ENCODE data around the gene CDAN1.
"Not testable (repeated sequence)": the region's sequence is repeated elsewhere in the genome, so short reads cannot be mapped to it uniquely, and the experiment has no call there.

CDAN1 gene, protein sequence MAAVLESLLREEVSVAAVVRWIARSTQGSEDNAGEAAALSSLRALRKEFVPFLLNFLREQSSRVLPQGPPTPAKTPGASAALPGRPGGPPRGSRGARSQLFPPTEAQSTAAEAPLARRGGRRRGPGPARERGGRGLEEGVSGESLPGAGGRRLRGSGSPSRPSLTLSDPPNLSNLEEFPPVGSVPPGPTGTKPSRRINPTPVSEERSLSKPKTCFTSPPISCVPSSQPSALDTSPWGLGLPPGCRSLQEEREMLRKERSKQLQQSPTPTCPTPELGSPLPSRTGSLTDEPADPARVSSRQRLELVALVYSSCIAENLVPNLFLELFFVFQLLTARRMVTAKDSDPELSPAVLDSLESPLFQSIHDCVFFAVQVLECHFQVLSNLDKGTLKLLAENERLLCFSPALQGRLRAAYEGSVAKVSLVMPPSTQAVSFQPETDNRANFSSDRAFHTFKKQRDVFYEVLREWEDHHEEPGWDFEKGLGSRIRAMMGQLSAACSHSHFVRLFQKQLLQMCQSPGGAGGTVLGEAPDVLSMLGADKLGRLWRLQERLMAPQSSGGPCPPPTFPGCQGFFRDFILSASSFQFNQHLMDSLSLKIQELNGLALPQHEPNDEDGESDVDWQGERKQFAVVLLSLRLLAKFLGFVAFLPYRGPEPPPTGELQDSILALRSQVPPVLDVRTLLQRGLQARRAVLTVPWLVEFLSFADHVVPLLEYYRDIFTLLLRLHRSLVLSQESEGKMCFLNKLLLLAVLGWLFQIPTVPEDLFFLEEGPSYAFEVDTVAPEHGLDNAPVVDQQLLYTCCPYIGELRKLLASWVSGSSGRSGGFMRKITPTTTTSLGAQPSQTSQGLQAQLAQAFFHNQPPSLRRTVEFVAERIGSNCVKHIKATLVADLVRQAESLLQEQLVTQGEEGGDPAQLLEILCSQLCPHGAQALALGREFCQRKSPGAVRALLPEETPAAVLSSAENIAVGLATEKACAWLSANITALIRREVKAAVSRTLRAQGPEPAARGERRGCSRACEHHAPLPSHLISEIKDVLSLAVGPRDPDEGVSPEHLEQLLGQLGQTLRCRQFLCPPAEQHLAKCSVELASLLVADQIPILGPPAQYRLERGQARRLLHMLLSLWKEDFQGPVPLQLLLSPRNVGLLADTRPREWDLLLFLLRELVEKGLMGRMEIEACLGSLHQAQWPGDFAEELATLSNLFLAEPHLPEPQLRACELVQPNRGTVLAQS

GRCh38 chr15:42736793-42737528 lies at the start of gene CDAN1:
Gene CDAN1, minus strand, starts transcription at chr15:42737128. Its CDS starts 26 bp downstream, at chr15:42737102.
- DNase-seq: peak; percentile 45

DNA sequence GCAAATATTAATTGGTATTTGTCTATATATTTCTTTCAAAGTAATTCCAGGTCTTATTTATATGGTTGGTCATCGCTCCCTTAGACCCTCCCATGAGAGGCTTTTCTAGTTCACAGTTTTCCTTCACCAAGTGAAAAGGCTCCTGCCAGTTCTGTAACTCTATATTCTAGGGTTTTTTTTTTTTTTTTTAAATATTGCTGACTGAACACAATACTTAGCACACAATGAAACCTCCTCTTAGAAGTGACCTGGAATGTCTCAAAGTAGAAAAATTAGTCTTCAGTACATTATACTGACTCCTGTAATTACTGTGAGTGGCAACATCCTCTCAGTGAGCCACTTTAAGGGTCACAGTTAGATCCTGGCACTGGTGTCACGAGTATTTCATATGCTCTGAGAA lies 48.6 kb upstream of the CDAN1 start:
- DNase-seq: no peak

DNA sequence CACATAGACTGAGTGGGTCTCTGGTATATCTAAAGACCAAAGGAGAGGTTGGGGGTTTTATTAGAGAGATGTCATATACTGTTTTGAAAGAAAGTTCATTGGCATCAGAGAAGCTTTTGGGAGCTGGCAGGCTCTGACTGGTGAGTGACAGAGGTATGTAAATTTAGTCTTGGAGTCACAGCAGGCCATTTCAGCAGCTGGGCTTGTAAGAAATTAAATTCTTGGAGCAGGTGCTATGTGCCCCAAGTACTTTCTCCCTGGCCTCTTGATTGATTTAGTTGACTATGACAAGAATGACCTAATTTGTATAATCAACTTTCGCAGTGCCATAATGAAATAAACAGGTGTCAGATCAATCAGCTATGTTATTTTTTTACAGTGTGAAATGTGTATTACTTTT lies 47.8 kb upstream of the CDAN1 start:
- DNase-seq: no peak

DNA sequence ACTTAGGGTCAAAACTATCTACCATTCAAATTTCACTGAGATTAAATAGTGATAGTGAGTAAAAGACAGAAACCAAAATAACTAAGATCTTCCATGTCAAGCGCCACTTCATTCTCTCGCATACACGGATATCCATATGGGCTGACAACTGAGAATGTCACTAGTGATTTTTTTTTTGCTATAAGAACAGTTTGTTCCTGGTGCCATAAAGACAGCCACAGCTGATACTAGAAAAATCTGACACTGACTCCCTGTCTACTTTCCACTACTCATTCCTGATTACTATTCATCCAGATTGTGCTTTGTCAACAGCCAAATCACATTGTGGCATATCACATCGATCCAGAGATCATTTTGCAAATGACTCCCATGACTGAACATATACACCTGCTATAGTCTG lies 45.8 kb upstream of the CDAN1 start:
- no peak for DNase-seq

DNA sequence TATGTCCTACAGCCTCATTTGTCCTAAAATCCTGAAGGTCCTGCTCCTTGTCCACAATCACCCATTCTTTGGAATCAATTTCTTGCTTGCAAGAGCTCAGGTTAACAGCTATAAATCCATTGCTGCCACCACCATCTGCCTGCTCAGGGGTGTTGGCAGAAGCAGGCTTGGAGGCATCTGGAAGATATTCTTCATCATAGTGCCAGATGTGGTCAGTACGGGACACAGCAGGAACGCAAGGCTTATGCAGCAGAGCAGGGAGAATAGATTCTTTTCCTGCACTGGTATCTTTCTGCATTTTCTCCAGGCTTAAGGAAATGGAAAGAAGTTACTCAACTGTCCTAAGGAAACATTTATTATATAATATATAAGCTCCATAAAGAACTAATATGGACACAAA lies 38.5 kb upstream of the CDAN1 start:
- no peak for DNase-seq

- no peak for DNase-seq
These were observed 36.0 kb upstream of the CDAN1 start for GRCh38 chr15:42772901-42773300.

DNA sequence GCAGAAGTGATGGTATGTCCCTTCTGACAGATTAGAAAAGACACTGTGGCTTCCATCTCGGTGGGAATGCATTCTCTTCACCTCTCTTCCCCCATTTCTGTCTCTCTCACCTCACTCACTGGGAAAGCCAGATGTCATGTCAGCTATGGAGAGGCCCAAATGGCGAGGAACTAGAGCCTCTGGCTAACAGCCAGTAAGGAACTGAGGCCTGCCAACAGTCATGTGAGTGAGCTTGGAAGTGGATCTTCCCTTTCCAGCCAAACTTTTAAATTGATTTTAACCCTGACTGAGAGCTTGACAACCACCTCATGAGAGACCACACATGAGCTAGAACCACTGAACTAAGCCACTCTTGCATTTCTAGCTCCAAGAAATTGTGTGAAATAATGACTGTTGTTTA lies 35.2 kb upstream of the CDAN1 start:
- DNase-seq: peak; percentile 83

- not testable (repeated sequence) for DNase-seq
These were observed 29.2 kb upstream of the CDAN1 start for GRCh38 chr15:42766109-42766508.

DNA sequence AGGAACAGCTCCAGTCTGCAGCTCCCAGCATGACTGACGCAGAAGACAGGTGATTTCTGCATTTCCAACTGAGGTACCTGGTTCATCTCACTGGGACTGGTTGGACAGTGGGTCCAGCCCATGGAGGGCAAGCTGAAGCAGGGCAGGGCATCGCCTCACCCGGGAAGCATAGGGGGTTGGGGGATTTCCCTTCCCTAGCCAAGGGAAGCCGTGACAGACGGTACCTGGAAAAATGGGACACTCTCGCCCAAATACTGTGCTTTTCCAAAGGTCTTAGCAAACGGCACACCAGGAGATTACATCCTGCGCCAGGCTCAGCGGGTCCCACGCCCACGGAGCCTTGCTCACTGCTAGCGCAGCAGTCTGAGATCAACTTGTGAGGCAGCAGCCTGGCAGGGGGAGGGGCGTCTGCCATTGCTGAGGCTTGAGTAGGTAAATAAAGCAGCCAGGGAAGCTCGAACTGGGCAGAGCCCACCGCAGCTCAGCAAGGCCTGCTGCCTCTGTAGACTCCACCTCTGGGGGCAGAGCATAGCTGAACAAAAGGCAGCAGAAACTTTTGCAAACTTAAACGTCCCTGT lies 27.3 kb upstream of the CDAN1 start:
- not testable (repeated sequence) for DNase-seq

DNA sequence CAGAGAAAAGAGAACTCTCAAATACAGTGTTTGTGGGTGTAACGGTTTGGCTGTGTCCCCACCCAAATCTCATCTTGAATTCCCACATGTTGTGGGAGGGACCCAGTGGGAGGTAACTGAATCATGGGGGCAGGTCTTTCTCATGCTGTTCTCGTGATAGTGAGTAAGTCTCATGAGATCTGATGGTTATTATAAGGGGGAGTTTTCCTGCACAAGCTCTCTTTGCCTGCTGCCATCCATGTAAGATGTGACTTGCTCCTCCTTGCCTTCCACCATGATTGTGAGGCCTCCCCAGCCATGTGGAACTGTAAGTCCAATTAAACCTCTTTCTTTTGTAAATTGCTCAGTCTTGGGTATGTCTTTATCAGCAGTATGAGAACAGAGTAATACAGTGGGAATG lies 24.9 kb upstream of the CDAN1 start:
- DNase-seq: not testable (repeated sequence)

DNA sequence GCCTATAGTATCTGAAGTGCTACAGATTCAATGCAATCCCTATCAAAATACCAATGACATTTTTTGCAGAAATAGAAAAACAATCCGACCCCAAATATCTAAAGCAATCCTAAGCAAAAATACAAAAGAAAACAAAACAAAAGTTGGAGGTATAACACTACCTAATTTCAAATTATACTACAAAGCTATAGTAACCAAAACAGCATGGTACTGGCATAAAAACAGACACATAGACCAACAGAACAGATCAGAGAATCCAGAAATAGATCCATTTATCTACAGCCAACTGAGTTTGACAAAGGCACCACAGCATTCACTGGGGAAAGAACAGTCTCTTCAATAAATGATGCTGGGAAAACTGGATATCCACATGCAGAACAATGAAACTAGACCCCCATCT lies 23.8 kb upstream of the CDAN1 start:
- DNase-seq: no peak

GRCh38 chr15:42759093-42759492 lies 22.2 kb upstream of the CDAN1 start:
- no peak for DNase-seq

GRCh38 chr15:42750306-42750705 lies 13.4 kb upstream of the CDAN1 start:
- DNase-seq: no peak

DNA sequence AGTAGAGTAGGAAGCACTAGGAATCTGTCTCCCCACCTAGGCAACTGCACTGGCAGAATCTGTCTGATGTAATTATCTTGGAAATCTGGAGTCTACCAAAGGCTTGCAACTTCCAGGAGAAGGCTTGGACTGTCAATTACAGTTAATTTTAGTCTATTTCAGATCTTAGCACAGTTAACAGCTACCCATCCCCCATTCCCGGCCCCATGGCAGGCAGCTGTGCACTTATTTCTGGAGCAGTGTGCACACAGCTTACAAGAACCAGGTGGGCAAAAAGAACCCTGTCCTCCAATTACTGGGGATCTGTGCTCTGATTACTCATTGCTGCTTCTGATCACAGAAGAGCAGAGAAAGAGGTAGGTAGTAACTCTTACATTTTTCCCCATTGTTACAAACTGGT lies 12.3 kb upstream of the CDAN1 start:
- no peak for DNase-seq

DNA sequence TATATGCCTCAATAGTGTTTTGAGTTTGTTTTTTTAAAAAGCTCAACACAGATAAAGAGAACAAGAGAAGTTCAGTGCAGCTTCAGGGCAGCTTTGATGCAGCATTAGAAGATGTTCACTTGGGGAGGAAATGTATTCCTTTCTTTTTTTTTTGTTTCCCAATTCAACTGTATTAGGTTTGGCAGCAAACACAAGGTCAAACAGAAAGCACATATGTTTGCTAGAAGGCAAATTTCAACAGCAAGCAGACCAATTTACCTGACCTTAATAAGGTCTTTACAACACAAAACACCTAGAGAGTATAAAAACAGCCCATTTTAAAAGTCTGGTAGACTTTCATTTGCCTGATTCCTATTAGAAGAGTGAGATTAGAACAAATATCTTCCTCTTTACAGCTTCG lies 7.3 kb upstream of the CDAN1 start:
- DNase-seq: no peak

DNA sequence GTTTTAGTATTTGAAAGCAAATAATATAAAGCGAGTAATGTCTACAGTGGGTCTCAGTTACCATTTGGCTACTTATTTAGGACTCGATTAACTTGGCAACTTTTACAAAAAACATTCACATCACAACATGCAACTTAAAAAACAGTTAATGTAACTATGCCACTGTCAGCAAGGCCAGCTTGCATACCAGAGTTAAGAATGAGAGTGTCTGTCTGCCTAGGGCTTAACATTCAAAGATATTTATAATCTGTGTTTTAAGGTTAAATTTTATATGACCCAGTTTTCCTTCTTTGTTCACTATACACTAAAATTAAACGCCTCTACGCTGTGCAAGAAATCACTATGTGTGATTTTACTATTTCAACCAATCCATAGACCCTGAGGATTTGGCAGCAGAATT lies 5.2 kb upstream of the CDAN1 start:
- DNase-seq: no peak

DNA sequence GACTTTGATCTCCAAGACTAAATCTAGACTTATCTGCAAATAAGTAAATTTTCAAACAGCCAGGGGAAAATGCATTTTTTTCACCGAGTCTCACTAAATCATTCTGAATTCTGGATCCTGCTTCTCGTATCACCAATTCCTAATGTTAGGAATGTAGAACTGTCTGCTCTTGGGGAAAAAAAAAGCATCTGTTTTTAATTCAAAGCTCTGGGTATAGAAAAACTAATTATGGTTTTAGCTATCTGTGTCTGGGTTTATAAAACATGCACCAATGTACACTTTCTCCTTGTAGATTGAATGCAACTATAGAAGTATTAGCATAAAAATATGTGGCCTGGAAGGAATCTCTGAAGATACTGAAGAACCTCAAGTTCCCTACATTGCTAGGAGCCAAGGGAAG lies 4.8 kb upstream of the CDAN1 start:
- DNase-seq: no peak

GRCh38 chr15:42737529-42738328 lies 801 bp upstream of the CDAN1 start:
- DNase-seq: no peak

DNA sequence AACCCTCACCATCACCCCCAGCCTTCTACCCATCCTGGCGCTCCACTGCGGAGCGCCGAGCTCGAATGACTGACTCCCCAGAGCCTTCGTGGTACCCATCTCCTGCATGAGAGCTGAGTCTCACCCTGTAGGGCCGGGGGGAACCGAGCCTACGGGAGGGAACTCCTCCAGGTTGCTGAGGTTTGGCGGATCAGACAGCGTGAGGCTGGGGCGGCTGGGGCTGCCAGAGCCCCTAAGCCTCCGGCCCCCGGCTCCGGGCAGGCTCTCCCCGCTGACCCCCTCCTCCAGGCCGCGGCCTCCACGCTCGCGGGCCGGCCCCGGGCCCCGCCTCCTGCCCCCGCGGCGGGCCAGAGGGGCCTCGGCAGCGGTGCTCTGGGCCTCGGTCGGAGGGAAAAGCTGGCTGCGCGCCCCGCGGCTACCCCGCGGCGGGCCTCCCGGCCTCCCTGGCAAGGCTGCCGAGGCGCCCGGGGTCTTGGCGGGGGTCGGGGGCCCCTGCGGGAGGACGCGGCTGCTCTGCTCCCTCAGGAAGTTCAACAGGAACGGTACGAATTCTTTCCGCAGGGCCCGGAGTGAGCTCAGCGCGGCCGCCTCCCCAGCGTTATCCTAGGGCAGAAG lies 643 bp downstream of the CDAN1 start:
- no peak for DNase-seq

- no peak for DNase-seq
These were observed 1.4 kb downstream of the CDAN1 start for GRCh38 chr15:42735382-42736165.

Measured in NCI-H446 treated with DMSO at 0.1 percent for 48 hours (cell line).